Measurements from ENCODE around the gene ITGA3. TPM values are rescaled to one million over a fixed set of nuclear protein-coding genes. Genes with fewer than 3 reads are reported as not detected.

ITGA3 gene
- polyA plus RNA-seq, 2 of the 4 experiments (the other 2 are of a cell fraction): 141 to 268 TPM

DNA sequence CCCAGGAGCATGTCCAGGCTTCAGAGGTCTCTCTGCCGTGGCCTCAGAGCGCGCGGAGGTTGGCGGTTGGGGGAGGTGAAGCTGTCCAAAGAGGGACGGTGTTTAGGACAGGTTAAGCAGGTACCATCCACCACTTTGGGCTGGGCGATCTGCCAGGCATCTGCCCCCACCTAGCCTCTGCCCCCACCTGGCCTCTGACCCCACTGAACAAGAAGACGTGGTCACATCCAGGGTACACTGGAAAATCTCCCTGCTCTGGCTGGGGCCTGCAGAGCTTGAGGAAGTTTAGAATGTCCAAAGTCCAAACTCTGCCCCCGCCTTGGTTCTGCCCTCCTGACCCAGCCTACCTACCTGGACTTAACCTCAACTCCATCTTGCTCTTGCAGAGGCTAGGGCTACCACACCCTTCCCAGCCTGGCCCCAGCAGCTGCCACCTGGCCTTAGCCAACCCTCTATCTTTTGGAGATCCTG lies 1.6 kb downstream of the ITGA3 start:
- no peak for ATAC-seq
- 8% methylated on average over 9 of the region's 9 CpGs for WGBS (ENCODE audit: missing lambda C conversion rate)
- POLR2A ChIA-PET: interaction anchor here (0.5 to 7.5 kb wide), 4 partner anchors 17 to 647 kb away, joined by 4 to 140 read pairs (median 10); no protein-coding TSS in a partner anchor

DNA sequence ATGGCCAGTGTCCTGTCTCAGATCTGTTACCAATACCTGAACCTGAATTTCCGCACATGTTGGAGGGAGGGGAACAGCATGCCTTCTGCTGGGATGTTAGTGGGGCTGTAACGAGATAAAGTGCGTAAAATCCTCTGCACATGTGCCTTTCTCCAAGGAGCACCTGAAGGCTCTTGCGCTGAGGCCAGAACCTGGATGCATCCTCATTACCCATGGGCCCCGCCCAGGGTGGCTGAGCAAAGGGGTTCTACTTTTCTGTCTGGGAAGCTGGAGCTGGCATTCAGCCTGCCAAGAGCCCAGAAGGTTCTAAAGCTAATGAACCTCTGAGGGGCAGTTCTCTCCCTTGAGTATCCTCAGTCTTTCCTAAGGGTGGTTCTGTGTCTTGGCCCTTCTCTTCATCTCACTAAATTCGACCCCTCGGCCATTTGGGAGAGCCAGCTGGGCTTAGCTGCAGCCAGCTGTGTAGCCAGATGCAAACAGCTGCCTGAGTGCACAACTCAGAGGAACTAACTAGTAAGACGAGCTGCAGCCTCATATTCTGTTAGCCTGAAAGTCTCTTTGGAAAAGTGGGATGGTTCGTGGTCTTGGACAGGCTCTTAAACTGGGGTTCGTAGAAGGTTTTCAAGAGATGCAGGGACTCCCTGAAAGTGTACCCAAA lies 2.5 kb downstream of the ITGA3 start:
- peak overlapping the region; percentile 92 to 97 for H3K27ac ChIP-seq
- peaks cover 72% of the 10 kb centered on the region for H3K4me1 ChIP-seq
- whole genome bisulfite sequencing (ENCODE audit: missing lambda C conversion rate): 76% methylated on average over 10 of the region's 10 CpGs
- FAIRE-seq (peak; percentile 54), ATAC-seq (no peak), DNase-seq (ENCODE audit: low read depth in 1 of 2, low spot score in 1 of 2) (no peak)
- TF ChIP-seq RCOR1 (IDR thresholded peaks at IDR 0.05; ENCODE audit: low read depth, low read length) (no peak), ESRRA (IDR thresholded peaks at IDR 0.05; ENCODE audit: borderline replicate concordance, low read length) (no peak), RFX5 (IDR thresholded peaks at IDR 0.05) (no peak), FOSB (CRISPR knock-in tag; IDR thresholded peaks at IDR 0.05) (no peak), MAZ (IDR thresholded peaks at IDR 0.05; ENCODE audit: borderline replicate concordance, low read depth, low read length) (no peak), EP300 (IDR thresholded peaks at IDR 0.05) (no peak), TFCP2L1 (CRISPR knock-in tag; IDR thresholded peaks at IDR 0.05) (no peak), NFE2L2 (conservative IDR thresholded peaks at IDR 0.05; ENCODE audit: low read length) (no peak), HOXA7 (CRISPR knock-in tag; IDR thresholded peaks at IDR 0.05) (no peak), NPAS2 (CRISPR knock-in tag; IDR thresholded peaks at IDR 0.05; ENCODE audit: borderline replicate concordance) (no peak), CHD4 (IDR thresholded peaks at IDR 0.05; ENCODE audit: borderline replicate concordance) (no peak)
- ChIA-PET CTCF (interaction anchor here (0.8 to 22.1 kb wide), 8 partner anchors 8 to 178 kb away, joined by 3 to 473 read pairs (median 154); partner anchors contain the start of gene PDK2), POLR2A (interaction anchor here (7.5 kb wide), 1 partner anchor 30 kb away, joined by 140 read pairs; no protein-coding TSS in a partner anchor)
- peak overlapping the region; percentile 77 for H3K4me3 ChIP-seq
- H3K4me2 ChIP-seq: peak overlapping the region; percentile 91
- H3K9me3 ChIP-seq: no peaks in the 10 kb centered on the region

More for the DNA sequence above, 1.6 kb downstream of the ITGA3 start:
- no peak for TF ChIP-seq HOXB5 (CRISPR knock-in tag; IDR thresholded peaks at IDR 0.05)
- TF ChIP-seq NPAS2 (CRISPR knock-in tag; IDR thresholded peaks at IDR 0.05; ENCODE audit: borderline replicate concordance): no peak
- TF ChIP-seq BHLHE40 (IDR thresholded peaks at IDR 0.05; ENCODE audit: low read depth, low read length): no peak
- TF ChIP-seq MYC (IDR thresholded peaks at IDR 0.05; ENCODE audit: borderline replicate concordance, low read length): no peak
- no peak for TF ChIP-seq EHF (CRISPR knock-in tag; IDR thresholded peaks at IDR 0.05)
- no peak for TF ChIP-seq ZFP36 (IDR thresholded peaks at IDR 0.05; ENCODE audit: borderline replicate concordance, partially characterized antibody)
- no peak for TF ChIP-seq KDM1A (IDR thresholded peaks at IDR 0.05; ENCODE audit: low read depth)
- no peak for TF ChIP-seq HEYL (CRISPR knock-in tag; IDR thresholded peaks at IDR 0.05)
- TF ChIP-seq RCOR1 (IDR thresholded peaks at IDR 0.05; ENCODE audit: low read depth, low read length): no peak
- TF ChIP-seq ATOH8 (CRISPR knock-in tag; IDR thresholded peaks at IDR 0.05; ENCODE audit: low read depth): no peak
- no peak for TF ChIP-seq CEBPB (IDR thresholded peaks at IDR 0.05)
- TF ChIP-seq MAX (IDR thresholded peaks at IDR 0.05): 0 out of 2 replicates have a peak, but pooled peaks have one; percentile 1
- TF ChIP-seq JUNB (IDR thresholded peaks at IDR 0.05): no peak
- TF ChIP-seq MAFK (IDR thresholded peaks at IDR 0.05; ENCODE audit: partially characterized antibody): no peak
- TF ChIP-seq NR3C1 (IDR thresholded peaks at IDR 0.05): no peak
- no peak for TF ChIP-seq CHD2 (IDR thresholded peaks at IDR 0.05; ENCODE audit: low read length, partially characterized antibody)
- peak in 1 of 2 experiments; percentile 11; a peak in 2 of 5 replicates for TF ChIP-seq JUN (IDR thresholded peaks at IDR 0.05)
- no peak for TF ChIP-seq HOXA7 (CRISPR knock-in tag; IDR thresholded peaks at IDR 0.05)
- Histone ChIP-seq H3K4me3 (peak overlapping the region; percentile 77), H3K4me1 (peaks cover 72% of the 10 kb centered on the region), H3K9me3 (no peaks in the 10 kb centered on the region), H3K4me2 (peak overlapping the region; percentile 91), H3K27ac (peak overlapping the region; percentile 92 to 97)
- CTCF ChIA-PET: interaction anchor here (0.6 to 22.1 kb wide), 19 partner anchors 9 to 549 kb away, joined by 3 to 473 read pairs (median 6); partner anchors contain the start of gene PDK2
- FAIRE-seq: peak; percentile 39
- DNase-seq (ENCODE audit: low read depth in 1 of 2, low spot score in 1 of 2): no peak

Data from A549 (cell line).